MM.1S (cell line): ENCODE data around the gene HGS.

Experiments
- DNase-seq: peaks from one replicate; pipeline ENCODE4 v3.0.0-alpha.2; 2015
- H2AFZ ChIP-seq: fragments of 300-600 bp; sonication (generic); 2 replicates; pipeline ENCODE4 v1.6.0; 2016; ENCODE audit warnings: antibody characterized with exemption, low read length
- H3F3A ChIP-seq: fragments of 300-600 bp; sonication (generic); 2 replicates; pipeline ENCODE4 v1.6.1; 2016; ENCODE audit warnings: mild to moderate bottlenecking, antibody characterized with exemption, low read length, moderate library complexity, mixed read lengths; ENCODE audit not compliant: insufficient read depth
- H3K27ac ChIP-seq: fragments of 300-600 bp; sonication (generic); 2 replicates; pipeline ENCODE4 v1.5.1; 2016; ENCODE audit warnings: mild to moderate bottlenecking, low read length
- H3K27me3 ChIP-seq: fragments of 300-600 bp; sonication (generic); replicated peaks from 2 replicates; pipeline ENCODE4 v1.6.0; 2016; ENCODE audit warnings: low read length; ENCODE audit not compliant: insufficient read depth
- H3K36me3 ChIP-seq: fragments of 300-600 bp; sonication (generic); replicated peaks from 2 replicates; pipeline ENCODE4 v1.6.1; 2016; ENCODE audit warnings: mild to moderate bottlenecking, low read length, mixed read lengths; ENCODE audit not compliant: insufficient read depth
- H3K4me1 ChIP-seq: fragments of 300-600 bp; sonication (generic); 2 replicates; pipeline ENCODE4 v1.6.1; 2016; ENCODE audit warnings: low read length, mixed read lengths
- H3K4me2 ChIP-seq: fragments of 300-600 bp; sonication (generic); 2 replicates; pipeline ENCODE4 v1.6.0; 2016; ENCODE audit warnings: low read depth, low read length
- H3K4me3 ChIP-seq: fragments of 300-600 bp; sonication (generic); 2 replicates; pipeline ENCODE4 v1.5.1; 2016; ENCODE audit warnings: low read length, mixed read lengths
- H3K79me2 ChIP-seq: fragments of 300-600 bp; sonication (generic); 2 replicates; pipeline ENCODE4 v1.6.1; 2016; ENCODE audit warnings: mixed run types, low read length, mixed read lengths
- H3K9ac ChIP-seq: fragments of 300-600 bp; sonication (generic); 2 replicates; pipeline ENCODE4 v1.6.1; 2016; ENCODE audit warnings: low read length, mixed read lengths
- H3K9me2 ChIP-seq: fragments of 300-600 bp; sonication (generic); replicated peaks from 2 replicates; pipeline ENCODE4 v1.6.1; 2016; ENCODE audit warnings: mild to moderate bottlenecking, low read length, mixed read lengths; ENCODE audit not compliant: insufficient read depth
- H3K9me3 ChIP-seq: fragments of 300-600 bp; sonication (generic); replicated peaks from 2 replicates; pipeline ENCODE4 v1.6.1; 2016; ENCODE audit warnings: mild to moderate bottlenecking, low read length, mixed read lengths; ENCODE audit not compliant: insufficient read depth
- H4K20me1 ChIP-seq: fragments of 300-600 bp; sonication (generic); 2 replicates; pipeline ENCODE4 v1.6.1; 2016; ENCODE audit warnings: mild to moderate bottlenecking, low read length, moderate library complexity, mixed read lengths; ENCODE audit not compliant: insufficient read depth
- CTCF ChIP-seq: fragments of 300-600 bp; sonication (generic); IDR thresholded peaks from 2 replicates; pipeline ENCODE4 v1.5.1; 2016; ENCODE audit warnings: antibody characterized with exemption, low read length, mixed read lengths
- EZH2 ChIP-seq: fragments of 300-600 bp; sonication (generic); optimal IDR thresholded peaks from 2 replicates; pipeline ENCODE3; 2017; ENCODE audit warnings: low read depth, mild to moderate bottlenecking, antibody characterized with exemption, low read length, mixed read lengths
- EZH2phosphoT487 ChIP-seq: fragments of 300-600 bp; sonication (generic); IDR thresholded peaks from 2 replicates; pipeline ENCODE4 v1.6.1; 2018; ENCODE audit warnings: antibody characterized with exemption, low read length

HGS gene

GRCh38 chr17:81695211-81695610 lies 11.4 kb downstream of the HGS start:
- Histone ChIP-seq H3K79me2 (peaks cover 35% of the 10 kb centered on the region), H3K36me3 (peaks cover 4% of the 10 kb centered on the region; the same call in 1 of the 2 replicates)

DNA sequence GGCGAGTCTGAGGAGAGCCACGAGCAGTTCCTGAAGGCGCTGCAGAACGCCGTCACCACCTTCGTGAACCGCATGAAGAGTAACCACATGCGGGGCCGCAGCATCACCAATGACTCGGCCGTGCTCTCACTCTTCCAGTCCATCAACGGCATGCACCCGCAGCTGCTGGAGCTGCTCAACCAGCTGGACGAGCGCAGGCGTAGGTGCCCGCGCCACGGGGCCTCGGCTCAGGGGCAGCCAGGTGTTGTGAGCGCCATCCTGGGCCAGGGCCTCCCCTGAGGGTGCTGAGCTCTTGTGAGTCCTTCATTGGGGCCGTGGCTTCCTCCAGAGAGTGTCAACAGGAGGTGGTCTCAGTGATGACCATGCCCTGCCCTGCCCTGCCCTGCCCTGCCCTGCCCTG lies 12.0 kb downstream of the HGS start:
- Histone ChIP-seq H4K20me1 (no peaks in the 10 kb centered on the region), H3K27ac (no peak overlapping the region), H3K36me3 (peaks cover 4% of the 10 kb centered on the region; the same call in 1 of the 2 replicates), H3K27me3 (no peaks in the 10 kb centered on the region), H3K79me2 (peaks cover 36% of the 10 kb centered on the region), H3K9me2 (no peaks in the 10 kb centered on the region), H3K4me3 (no peak overlapping the region), H2AFZ (no peak overlapping the region), H3K4me2 (no peak overlapping the region), H3K4me1 (no peaks in the 10 kb centered on the region), H3F3A (no peaks in the 10 kb centered on the region), H3K9me3 (no peaks in the 10 kb centered on the region), H3K9ac (no peak overlapping the region)
- no peak for DNase-seq
- TF ChIP-seq CTCF, result no peak
- no peak for TF ChIP-seq EZH2phosphoT487
- no peak for TF ChIP-seq EZH2

More at GRCh38 chr17:81695211-81695610, 11.4 kb downstream of the HGS start:
- no peaks in the 10 kb centered on the region for H4K20me1 ChIP-seq
- no peaks in the 10 kb centered on the region for H3K4me1 ChIP-seq
- no peaks in the 10 kb centered on the region for H3K9me3 ChIP-seq
- H3K9me2 ChIP-seq, result no peaks in the 10 kb centered on the region
- DNase-seq, result no peak
- H3F3A ChIP-seq, result no peaks in the 10 kb centered on the region
- no peak overlapping the region for H3K4me3 ChIP-seq
- no peak overlapping the region for H3K9ac ChIP-seq
- H2AFZ ChIP-seq, result no peak overlapping the region
- H3K27ac ChIP-seq, result no peak overlapping the region
- H3K27me3 ChIP-seq, result no peaks in the 10 kb centered on the region
- no peak overlapping the region for H3K4me2 ChIP-seq
- TF ChIP-seq EZH2, result no peak
- no peak for TF ChIP-seq EZH2phosphoT487
- no peak for TF ChIP-seq CTCF

- H3K9me2 ChIP-seq, result no peaks in the 10 kb centered on the region
- H3K9ac ChIP-seq, result no peak overlapping the region
- H3K27me3 ChIP-seq, result no peaks in the 10 kb centered on the region
- no peak overlapping the region for H3K27ac ChIP-seq
- peaks cover 39% of the 10 kb centered on the region for H3K79me2 ChIP-seq
- H4K20me1 ChIP-seq, result no peaks in the 10 kb centered on the region; the same call in 1 of the 2 replicates
- TF ChIP-seq EZH2 (no peak), EZH2phosphoT487 (no peak), CTCF (no peak)
- H3K4me2 ChIP-seq, result no peak overlapping the region
- H3F3A ChIP-seq, result peaks cover under 1% of the 10 kb centered on the region; the same call in 1 of the 2 replicates
- DNase-seq, result no peak
- H3K9me3 ChIP-seq, result no peaks in the 10 kb centered on the region
- peaks cover 4% of the 10 kb centered on the region for H3K36me3 ChIP-seq
- H3K4me1 ChIP-seq, result peaks cover 6% of the 10 kb centered on the region
- H3K4me3 ChIP-seq, result no peak overlapping the region
- no peak overlapping the region for H2AFZ ChIP-seq
These were observed 12.6 kb downstream of the HGS start for GRCh38 chr17:81696218-81696941.
